HG02885 (cell line): ENCODE results near the gene RGS19.

Experiments
- ATAC-seq: cut with Tn5 transposase; IDR thresholded peaks from one replicate; pipeline ENCODE4 v1.9.1; 2021; ENCODE audit warnings: mild to moderate bottlenecking; ENCODE audit not compliant: unreplicated experiment, poor library complexity

Gene RGS19

DNA sequence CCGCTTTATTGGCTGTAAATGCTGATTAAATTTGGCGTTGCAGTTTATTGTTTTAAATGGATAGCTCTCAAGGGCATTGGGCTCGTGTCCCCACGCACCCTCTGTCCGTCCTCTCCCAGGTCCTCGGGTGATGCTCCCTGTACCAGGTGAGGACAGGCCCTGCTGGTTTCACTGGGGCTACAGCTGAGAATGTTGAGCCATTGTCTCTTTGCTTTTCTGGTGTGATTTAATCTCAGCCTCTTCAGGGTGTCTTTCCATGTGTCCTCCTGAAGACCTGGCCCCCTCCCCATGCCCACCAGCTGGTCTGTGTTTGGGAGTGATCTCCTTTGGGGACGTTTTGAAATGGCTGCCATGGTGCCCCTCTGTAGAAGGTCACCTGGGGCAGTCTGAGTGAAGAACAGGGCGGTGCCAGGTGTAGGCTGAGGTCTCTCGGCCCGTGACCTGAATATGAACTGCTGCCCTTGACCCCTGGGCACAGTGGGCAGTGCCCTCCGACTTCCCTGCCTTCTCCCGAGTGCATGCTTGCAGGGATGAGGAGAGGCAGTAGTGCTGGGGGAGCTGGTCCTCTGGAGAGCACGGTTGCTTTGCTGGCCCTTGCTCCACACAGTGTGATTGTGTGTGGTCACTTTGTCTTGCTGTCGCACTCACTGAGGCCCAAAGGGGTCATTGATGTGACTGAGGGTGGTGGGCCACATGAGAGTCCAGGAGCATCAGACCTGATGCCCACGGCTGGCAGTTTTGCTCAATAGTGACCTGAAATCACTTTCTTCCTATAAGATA, 55.8 kb downstream of the RGS19 start:
- ATAC-seq, result no peak
